Measurements from ENCODE around the gene SLCO3A1. TPM values are rescaled to one million over a fixed set of nuclear protein-coding genes. Genes with fewer than 3 reads are reported as not detected.

SLCO3A1 gene
- total RNA-seq, 1 donor, result 5.4 TPM

- Histone ChIP-seq H3K79me2 (ENCODE audit: insufficient read depth, low read length) (peaks cover 13% of the 10 kb centered on the region), H4K20me1 (ENCODE audit: insufficient read depth, low read length) (peaks cover 10% of the 10 kb centered on the region), H3K4me2 (ENCODE audit: insufficient read depth, low read length) (peak overlapping the region; percentile 19), H3K36me3 (ENCODE audit: insufficient read depth, low read length) (no peaks in the 10 kb centered on the region), H3K4me3 (ENCODE audit: insufficient read depth, low read length) (no peak overlapping the region), H3K4me1 (ENCODE audit: insufficient read depth, low read length) (peaks cover 27% of the 10 kb centered on the region), H3K27me3 (ENCODE audit: insufficient read depth, low read length) (no peaks in the 10 kb centered on the region), H2AFZ (ENCODE audit: low read length) (peak overlapping the region; percentile 18), H3K9me3 (ENCODE audit: low read depth, low read length) (no peaks in the 10 kb centered on the region), H3K27ac (ENCODE audit: low read depth, low read length) (peak overlapping the region; percentile 18)
- no peak for DNase-seq (ENCODE audit: insufficient read length, low spot score, missing footprints)
- no peak for TF ChIP-seq CTCF (IDR thresholded peaks at IDR 0.05; ENCODE audit: extremely low read depth, low read depth, low read length)
These were observed 116.6 kb downstream of the SLCO3A1 start for GRCh38 chr15:91970142-91970541.

GRCh38 chr15:91973481-91973880 is 120.0 kb downstream of the SLCO3A1 start:
- H3K27me3 ChIP-seq (ENCODE audit: insufficient read depth, low read length), result no peaks in the 10 kb centered on the region
- TF ChIP-seq CTCF (IDR thresholded peaks at IDR 0.05; ENCODE audit: extremely low read depth, low read depth, low read length), result no peak
- no peak overlapping the region for H3K4me3 ChIP-seq (ENCODE audit: insufficient read depth, low read length)
- peaks cover 20% of the 10 kb centered on the region for H4K20me1 ChIP-seq (ENCODE audit: insufficient read depth, low read length)
- H3K36me3 ChIP-seq (ENCODE audit: insufficient read depth, low read length), result no peaks in the 10 kb centered on the region
- no peak overlapping the region for H3K4me2 ChIP-seq (ENCODE audit: insufficient read depth, low read length)
- no peak overlapping the region for H3K27ac ChIP-seq (ENCODE audit: low read depth, low read length)
- H3K79me2 ChIP-seq (ENCODE audit: insufficient read depth, low read length), result peaks cover 5% of the 10 kb centered on the region
- DNase-seq (ENCODE audit: insufficient read length, low spot score, missing footprints), result no peak
- H2AFZ ChIP-seq (ENCODE audit: low read length), result no peak overlapping the region
- no peaks in the 10 kb centered on the region for H3K9me3 ChIP-seq (ENCODE audit: low read depth, low read length)
- H3K4me1 ChIP-seq (ENCODE audit: insufficient read depth, low read length), result peaks cover 6% of the 10 kb centered on the region

GRCh38 chr15:91974321-91974720 is 120.8 kb downstream of the SLCO3A1 start:
- H3K79me2 ChIP-seq (ENCODE audit: insufficient read depth, low read length), result no peaks in the 10 kb centered on the region
- H3K4me3 ChIP-seq (ENCODE audit: insufficient read depth, low read length), result no peak overlapping the region
- no peak overlapping the region for H3K27ac ChIP-seq (ENCODE audit: low read depth, low read length)
- H3K36me3 ChIP-seq (ENCODE audit: insufficient read depth, low read length), result no peaks in the 10 kb centered on the region
- H2AFZ ChIP-seq (ENCODE audit: low read length), result no peak overlapping the region
- no peak for DNase-seq (ENCODE audit: insufficient read length, low spot score, missing footprints)
- peaks cover 6% of the 10 kb centered on the region for H3K4me1 ChIP-seq (ENCODE audit: insufficient read depth, low read length)
- H3K9me3 ChIP-seq (ENCODE audit: low read depth, low read length), result no peaks in the 10 kb centered on the region
- H3K4me2 ChIP-seq (ENCODE audit: insufficient read depth, low read length), result no peak overlapping the region
- peaks cover 20% of the 10 kb centered on the region for H4K20me1 ChIP-seq (ENCODE audit: insufficient read depth, low read length)
- no peak for TF ChIP-seq CTCF (IDR thresholded peaks at IDR 0.05; ENCODE audit: extremely low read depth, low read depth, low read length)
- no peaks in the 10 kb centered on the region for H3K27me3 ChIP-seq (ENCODE audit: insufficient read depth, low read length)

GRCh38 chr15:91975241-91975978 is 121.9 kb downstream of the SLCO3A1 start:
- H3K27me3 ChIP-seq (ENCODE audit: insufficient read depth, low read length), result no peaks in the 10 kb centered on the region
- no peak overlapping the region for H3K27ac ChIP-seq (ENCODE audit: low read depth, low read length)
- no peak overlapping the region for H3K4me3 ChIP-seq (ENCODE audit: insufficient read depth, low read length)
- no peak for TF ChIP-seq CTCF (IDR thresholded peaks at IDR 0.05; ENCODE audit: extremely low read depth, low read depth, low read length)
- no peaks in the 10 kb centered on the region for H3K36me3 ChIP-seq (ENCODE audit: insufficient read depth, low read length)
- H3K4me2 ChIP-seq (ENCODE audit: insufficient read depth, low read length), result no peak overlapping the region
- no peaks in the 10 kb centered on the region for H3K4me1 ChIP-seq (ENCODE audit: insufficient read depth, low read length)
- H3K79me2 ChIP-seq (ENCODE audit: insufficient read depth, low read length), result no peaks in the 10 kb centered on the region
- no peak overlapping the region for H2AFZ ChIP-seq (ENCODE audit: low read length)
- H3K9me3 ChIP-seq (ENCODE audit: low read depth, low read length), result no peaks in the 10 kb centered on the region
- peaks cover 17% of the 10 kb centered on the region for H4K20me1 ChIP-seq (ENCODE audit: insufficient read depth, low read length)
- DNase-seq (ENCODE audit: insufficient read length, low spot score, missing footprints), result no peak
